ENCODE data around the gene SPEG. TPM values are rescaled to one million over a fixed set of nuclear protein-coding genes. Genes with fewer than 3 reads are reported as not detected.

Gene SPEG
- total and polyA plus RNA-seq, 2 donors (not counting 3 experiments of a cell fraction or from before 2014, with no cell fraction given) = 0.84 to 3.5 TPM

- no peak overlapping the region for H3K4me3 ChIP-seq (replicated peaks in 1 of 3; ENCODE audit: insufficient read depth in 1 of 3, low read depth in 1 of 3, low read length in 3 of 3)
- FAIRE-seq = no peak
- TF ChIP-seq POLR2AphosphoS5 (IDR thresholded peaks at IDR 0.05; ENCODE audit: insufficient read depth, low read depth, low read length) (no peak), POLR2A (IDR thresholded peaks at IDR 0.05; ENCODE audit: low read depth, low read length) (no peak), MAX (IDR thresholded peaks at IDR 0.05; ENCODE audit: insufficient read depth, insufficient read length) (no peak), CTCF (IDR thresholded peaks at IDR 0.05; ENCODE audit: extremely low read depth in 1 of 2, insufficient read depth in 1 of 2, low read depth in 1 of 2, low read length in 2 of 2) (no peak), FOS (IDR thresholded peaks at IDR 0.05; ENCODE audit: borderline replicate concordance, insufficient read depth, low read length) (no peak), MYC (IDR thresholded peaks at IDR 0.05; ENCODE audit: low read depth, low read length) (no peak), GATA2 (IDR thresholded peaks at IDR 0.05; ENCODE audit: insufficient read depth, insufficient read length, low read depth, low read length) (no peak), EZH2 (IDR thresholded peaks at IDR 0.05; ENCODE audit: borderline replicate concordance, low read depth, low read length, severe bottlenecking) (no peak), JUN (IDR thresholded peaks at IDR 0.05; ENCODE audit: borderline replicate concordance, insufficient read depth, insufficient read length, low read depth) (no peak)
- no peak for DNase-seq (ENCODE audit: low read depth, low spot score)
- H3K4me2 ChIP-seq (ENCODE audit: insufficient read depth, low read length) = no peak overlapping the region
- H3K9me3 ChIP-seq (replicated peaks; ENCODE audit: control insufficient read depth, insufficient read depth, low read length) = no peaks in the 10 kb centered on the region
- H3K9me1 ChIP-seq (replicated peaks; ENCODE audit: control insufficient read depth, extremely low read depth, insufficient read depth, low read length) = no peaks in the 10 kb centered on the region
- no peaks in the 10 kb centered on the region for H3K4me1 ChIP-seq (ENCODE audit: control insufficient read depth, extremely low read depth, insufficient read depth, low read length)
- dilution Hi-C loops (cut with MboI; ENCODE audit: extremely low pct_ligation_motif_present, low sequenced_read_pairs) (no loop called here), intact Hi-C loops (cut with micrococcal nuclease) (no loop called here)
- no peaks in the 10 kb centered on the region for H3K36me3 ChIP-seq (ENCODE audit: control insufficient read depth in 2 of 2, extremely low read depth in 1 of 2, insufficient read depth in 2 of 2, low read length in 2 of 2)
- ChIA-PET CTCF (interaction anchor here (19.9 kb wide), 1 partner anchor 40 kb away, joined by 731 read pairs; no protein-coding TSS in a partner anchor), POLR2A (no interaction called here)
- no peaks in the 10 kb centered on the region for H4K20me1 ChIP-seq (replicated peaks; ENCODE audit: control insufficient read depth, extremely low read depth, insufficient read depth, low read length)
- H3K27ac ChIP-seq (ENCODE audit: insufficient read depth, low read depth, low read length) = no peak overlapping the region
- H3K27me3 ChIP-seq (ENCODE audit: control insufficient read depth in 2 of 2, insufficient read depth in 2 of 2, low read length in 2 of 2) = peaks cover 29 to 30% of the 10 kb centered on the region in 2 experiments
- no peaks in the 10 kb centered on the region for H3K79me2 ChIP-seq (ENCODE audit: control insufficient read depth, insufficient read depth, low read length)
- no peak overlapping the region for H2AFZ ChIP-seq (ENCODE audit: low read depth, low read length)
- no TSS peak for BruUV-seq (replicated peaks)
- H3K9ac ChIP-seq (replicated peaks; ENCODE audit: extremely low read depth, insufficient read depth, low read length) = no peak overlapping the region
Measured at GRCh38 chr2:219489315-219489714, 54.7 kb downstream of the SPEG start.
